Transverse colon (tissue), 4 donors: ENCODE data around the gene OLIG2.

Experiments
- EP300 ChIP-seq: sonication (generic); formaldehyde crosslinking; IDR thresholded peaks from one replicate; pipeline ENCODE4 v1.6.1; 2017; ENCODE audit warnings: antibody characterized with exemption, low read depth
- POLR2A ChIP-seq: fragments of 450-650 bp; IDR thresholded peaks from one replicate; pipeline ENCODE4 v1.6.1; 2016; ENCODE audit warnings: antibody characterized with exemption, mild to moderate bottlenecking, moderate library complexity
- POLR2AphosphoS5 ChIP-seq, 3 donors: sonication (generic); formaldehyde crosslinking; IDR thresholded peaks; one replicate each; pipeline ENCODE4 v1.6.1; 2016; ENCODE audit warnings: antibody characterized with exemption in 3 of 3
- TF ChIP-seq, protein P1 (sequence below), 5 experiments: fragments of 200-600 bp in 3 of 5; fragments of 450-650 bp in 2 of 5; sonication (generic) in 3 of 5; IDR thresholded peaks; 1 replicate in 2 of 5; 2 replicates in 3 of 5; pipeline ENCODE4 v1.5.1; 2016 to 2017; ENCODE audit warnings: antibody characterized with exemption in 5 of 5, inconsistent platforms in 3 of 5, mild to moderate bottlenecking in 2 of 5, moderate library complexity in 1 of 5

DNA sequence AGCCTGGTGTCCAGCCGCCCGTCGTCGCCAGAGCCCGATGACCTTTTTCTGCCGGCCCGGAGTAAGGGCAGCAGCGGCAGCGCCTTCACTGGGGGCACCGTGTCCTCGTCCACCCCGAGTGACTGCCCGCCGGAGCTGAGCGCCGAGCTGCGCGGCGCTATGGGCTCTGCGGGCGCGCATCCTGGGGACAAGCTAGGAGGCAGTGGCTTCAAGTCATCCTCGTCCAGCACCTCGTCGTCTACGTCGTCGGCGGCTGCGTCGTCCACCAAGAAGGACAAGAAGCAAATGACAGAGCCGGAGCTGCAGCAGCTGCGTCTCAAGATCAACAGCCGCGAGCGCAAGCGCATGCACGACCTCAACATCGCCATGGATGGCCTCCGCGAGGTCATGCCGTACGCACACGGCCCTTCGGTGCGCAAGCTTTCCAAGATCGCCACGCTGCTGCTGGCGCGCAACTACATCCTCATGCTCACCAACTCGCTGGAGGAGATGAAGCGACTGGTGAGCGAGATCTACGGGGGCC, 1.2 kb downstream of the OLIG2 start:
- TF ChIP-seq POLR2A, result no peak
- TF ChIP-seq, protein P1, sequence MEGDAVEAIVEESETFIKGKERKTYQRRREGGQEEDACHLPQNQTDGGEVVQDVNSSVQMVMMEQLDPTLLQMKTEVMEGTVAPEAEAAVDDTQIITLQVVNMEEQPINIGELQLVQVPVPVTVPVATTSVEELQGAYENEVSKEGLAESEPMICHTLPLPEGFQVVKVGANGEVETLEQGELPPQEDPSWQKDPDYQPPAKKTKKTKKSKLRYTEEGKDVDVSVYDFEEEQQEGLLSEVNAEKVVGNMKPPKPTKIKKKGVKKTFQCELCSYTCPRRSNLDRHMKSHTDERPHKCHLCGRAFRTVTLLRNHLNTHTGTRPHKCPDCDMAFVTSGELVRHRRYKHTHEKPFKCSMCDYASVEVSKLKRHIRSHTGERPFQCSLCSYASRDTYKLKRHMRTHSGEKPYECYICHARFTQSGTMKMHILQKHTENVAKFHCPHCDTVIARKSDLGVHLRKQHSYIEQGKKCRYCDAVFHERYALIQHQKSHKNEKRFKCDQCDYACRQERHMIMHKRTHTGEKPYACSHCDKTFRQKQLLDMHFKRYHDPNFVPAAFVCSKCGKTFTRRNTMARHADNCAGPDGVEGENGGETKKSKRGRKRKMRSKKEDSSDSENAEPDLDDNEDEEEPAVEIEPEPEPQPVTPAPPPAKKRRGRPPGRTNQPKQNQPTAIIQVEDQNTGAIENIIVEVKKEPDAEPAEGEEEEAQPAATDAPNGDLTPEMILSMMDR (IDR thresholded peaks at IDR 0.05), result no peak
- no peak for TF ChIP-seq POLR2AphosphoS5 (IDR thresholded peaks at IDR 0.05)
- TF ChIP-seq EP300, result no peak
